Left lung (tissue), 14 donors: ENCODE measurements around the gene IL17D. TPM values are rescaled to one million over a fixed set of nuclear protein-coding genes. Genes with fewer than 3 reads are reported as not detected.

ENCODE experiments used
- ATAC-seq: fragments of 200-7000 bp; cut with Tn5 transposase; one replicate; pipeline ENCODE4 v1.9.1; 2020; ENCODE audit warnings: moderate library complexity
- DNase-seq, 4 donors: peaks; one replicate each; pipeline ENCODE4 v3.0.0-alpha.2; 2013 to 2020
- H3K27ac ChIP-seq, 2 donors: fragments of 200-600 bp; sonication (generic) in 1 of 2; one replicate each; pipeline versions ENCODE4 v1.5.0 to v1.8.0; 2020 to 2021
- H3K27me3 ChIP-seq, 2 donors: fragments of 200-600 bp; sonication (generic) in 1 of 2; one replicate each; pipeline versions ENCODE4 v1.5.0 to v1.8.0; 2020 to 2021
- H3K36me3 ChIP-seq, 2 donors: fragments of 200-600 bp; sonication (generic) in 1 of 2; one replicate each; pipeline versions ENCODE4 v1.5.0 to v1.8.0; 2020 to 2021
- H3K4me1 ChIP-seq, 2 donors: fragments of 200-600 bp; one replicate each; pipeline ENCODE4 v1.8.0; 2021
- H3K4me3 ChIP-seq, 2 donors: fragments of 200-600 bp; sonication (generic) in 1 of 2; one replicate each; pipeline versions ENCODE4 v1.5.0 to v1.8.0; 2020 to 2021; ENCODE audit warnings: mild to moderate bottlenecking in 1 of 2
- H3K9me3 ChIP-seq, 2 donors: fragments of 200-600 bp; sonication (generic) in 1 of 2; one replicate each; pipeline versions ENCODE4 v1.5.0 to v1.8.0; 2020 to 2021
- intact Hi-C, 2 donors: fragments of 100-400 bp; cut with DNase I; formaldehyde crosslinking; loops; one replicate each; pipeline versions ENCODE4 v1.11.2 to v1.14.2; 2022
- long read RNA-seq, 12 donors: library from polyadenylated mRNA in 2 of 12; unstranded in 2 of 12; transcript quantifications; one replicate each; pipeline ENCODE4 v2.0.0 and lab custom pipeline, GENCODE V29; 2019 to 2026
- polyA plus RNA-seq, 6 donors: library from polyadenylated mRNA; unstranded; fragments of 120-200 nt; gene quantifications; one replicate each; pipeline ENCODE4 v1.2.1, GENCODE V29; 2013; ENCODE audit not compliant: insufficient read length in 6 of 6
- total RNA-seq, 2 donors: library from RNA; stranded (reverse); fragmentation: NEBNext Ultra II Directional; extraction: Animal tissue kit (Norgen Biotek cat#: 25700); gene quantifications; one replicate each; pipeline ENCODE4 v1.2.1, GENCODE V29; 2021
- TF ChIP-seq, protein P1 (sequence below), 2 donors: fragments of 200-600 bp; sonication (generic) in 1 of 2; IDR thresholded peaks; one replicate each; pipeline versions ENCODE4 v1.5.0 to v1.8.0; 2021; ENCODE audit warnings: antibody characterized with exemption in 2 of 2
- donor health status: DM: no; HTN: yes; CAD: no.
- donor health status: DM: no; HTN: no; CAD: no.

Gene IL17D, protein sequence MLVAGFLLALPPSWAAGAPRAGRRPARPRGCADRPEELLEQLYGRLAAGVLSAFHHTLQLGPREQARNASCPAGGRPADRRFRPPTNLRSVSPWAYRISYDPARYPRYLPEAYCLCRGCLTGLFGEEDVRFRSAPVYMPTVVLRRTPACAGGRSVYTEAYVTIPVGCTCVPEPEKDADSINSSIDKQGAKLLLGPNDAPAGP
- 1 to 10 TPM; 1.1 to 3.6 TPM for total RNA-seq
- 10 to 100 TPM in 1 of 6 donors, 1 to 10 TPM in 5; 8.6 to 12.2 (median 9.2) TPM for polyA plus RNA-seq
- long read RNA-seq, donor 1, partial matches to known transcripts, result 21 of 34 reads
- long read RNA-seq, donor 1, other reads (novel, unspliced or antisense), result 13 of 34 reads
- long read RNA-seq, donor 2, result 0 reads
- long read RNA-seq, donor 3, partial matches to known transcripts, result 10 of 17 reads
- long read RNA-seq, donor 3, other reads (novel, unspliced or antisense), result 7 of 17 reads
- long read RNA-seq, donor 4, partial matches to known transcripts, result 1 of 1 reads
- long read RNA-seq, donor 4, other reads (novel, unspliced or antisense), result 0 of 1 reads
- long read RNA-seq, donor 5, result 0 reads
- long read RNA-seq, donor 6, result 0 reads
- long read RNA-seq, donor 7, result 0 reads
- long read RNA-seq, donor 8, result 0 reads
- long read RNA-seq, donor 9, result 0 reads
- long read RNA-seq, donor 10, partial matches to known transcripts, result 0 of 2 reads
- long read RNA-seq, donor 10, other reads (novel, unspliced or antisense), result 2 of 2 reads
- long read RNA-seq, donor 11, partial matches to known transcripts, result 49 of 57 reads
- long read RNA-seq, donor 11, other reads (novel, unspliced or antisense), result 8 of 57 reads
- long read RNA-seq, donor 12, result 0 reads

DNA sequence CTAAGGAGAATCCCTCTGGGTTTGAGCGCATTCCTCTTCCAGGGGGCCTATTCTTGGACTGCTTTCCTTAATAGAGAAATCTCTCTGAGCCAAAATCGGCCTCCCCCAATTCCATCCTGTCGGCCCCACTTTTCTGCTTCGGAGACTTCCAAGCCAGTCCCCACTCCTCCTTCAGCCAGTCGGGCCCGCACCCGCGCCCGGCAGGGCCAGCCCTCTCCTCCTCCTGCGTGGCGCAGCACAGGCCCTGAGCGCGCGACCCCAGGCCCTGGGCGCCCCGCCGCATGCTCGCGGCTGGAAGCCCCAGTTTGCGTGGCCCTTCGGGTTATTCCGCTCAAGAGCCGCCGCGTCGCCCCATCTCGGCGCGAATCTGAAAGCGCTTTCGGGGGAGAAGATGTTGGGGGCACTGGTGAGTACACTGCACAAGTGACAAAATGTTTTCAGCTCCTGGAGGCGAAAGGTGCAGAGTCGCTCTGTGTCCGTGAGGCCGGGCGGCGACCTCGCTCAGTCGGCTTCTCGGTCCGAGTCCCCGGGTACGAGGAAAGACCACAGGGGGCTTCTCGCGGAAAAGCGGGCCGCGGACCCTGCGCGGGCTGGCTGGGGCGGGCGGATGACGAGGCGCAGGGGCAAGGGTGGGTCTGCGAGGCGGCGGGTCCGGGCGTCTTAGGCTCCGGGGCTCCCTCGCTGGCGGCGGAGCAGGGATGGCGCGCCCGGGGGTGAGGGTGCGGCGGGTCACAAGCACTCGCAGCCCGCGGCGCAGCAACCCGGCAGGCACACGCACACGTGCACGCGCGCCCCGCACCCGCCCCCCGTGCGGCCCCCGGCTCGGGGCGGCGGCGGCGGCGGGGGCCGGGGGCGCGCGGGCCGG is at the start of gene IL17D:
Gene IL17D (plus strand): TSS at position 785 of the 865 bp plus-strand sequence. CDS start 303 bp downstream, outside the sequence.
- H3K9me3 ChIP-seq, result no peaks in the 10 kb centered on the region
- peak within 1 kb of the TSS; percentile 55 to 58 for H3K4me3 ChIP-seq
- H3K27ac ChIP-seq, result no peak within 1 kb of the TSS
- H3K36me3 ChIP-seq, result no peaks in the 10 kb centered on the region
- intact Hi-C loops, result no loop called here
- H3K4me1 ChIP-seq, result peaks cover 0 to 14% of the 10 kb centered on the region in 2 donors
- ATAC-seq (peak; percentile 40), DNase-seq (peak in 2 of 4 donors; percentile 39 to 82)
- H3K27me3 ChIP-seq, result peaks cover 6 to 39% of the 10 kb centered on the region in 2 donors
- TF ChIP-seq, protein P1, sequence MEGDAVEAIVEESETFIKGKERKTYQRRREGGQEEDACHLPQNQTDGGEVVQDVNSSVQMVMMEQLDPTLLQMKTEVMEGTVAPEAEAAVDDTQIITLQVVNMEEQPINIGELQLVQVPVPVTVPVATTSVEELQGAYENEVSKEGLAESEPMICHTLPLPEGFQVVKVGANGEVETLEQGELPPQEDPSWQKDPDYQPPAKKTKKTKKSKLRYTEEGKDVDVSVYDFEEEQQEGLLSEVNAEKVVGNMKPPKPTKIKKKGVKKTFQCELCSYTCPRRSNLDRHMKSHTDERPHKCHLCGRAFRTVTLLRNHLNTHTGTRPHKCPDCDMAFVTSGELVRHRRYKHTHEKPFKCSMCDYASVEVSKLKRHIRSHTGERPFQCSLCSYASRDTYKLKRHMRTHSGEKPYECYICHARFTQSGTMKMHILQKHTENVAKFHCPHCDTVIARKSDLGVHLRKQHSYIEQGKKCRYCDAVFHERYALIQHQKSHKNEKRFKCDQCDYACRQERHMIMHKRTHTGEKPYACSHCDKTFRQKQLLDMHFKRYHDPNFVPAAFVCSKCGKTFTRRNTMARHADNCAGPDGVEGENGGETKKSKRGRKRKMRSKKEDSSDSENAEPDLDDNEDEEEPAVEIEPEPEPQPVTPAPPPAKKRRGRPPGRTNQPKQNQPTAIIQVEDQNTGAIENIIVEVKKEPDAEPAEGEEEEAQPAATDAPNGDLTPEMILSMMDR (IDR thresholded peaks at IDR 0.05), result no peak

DNA sequence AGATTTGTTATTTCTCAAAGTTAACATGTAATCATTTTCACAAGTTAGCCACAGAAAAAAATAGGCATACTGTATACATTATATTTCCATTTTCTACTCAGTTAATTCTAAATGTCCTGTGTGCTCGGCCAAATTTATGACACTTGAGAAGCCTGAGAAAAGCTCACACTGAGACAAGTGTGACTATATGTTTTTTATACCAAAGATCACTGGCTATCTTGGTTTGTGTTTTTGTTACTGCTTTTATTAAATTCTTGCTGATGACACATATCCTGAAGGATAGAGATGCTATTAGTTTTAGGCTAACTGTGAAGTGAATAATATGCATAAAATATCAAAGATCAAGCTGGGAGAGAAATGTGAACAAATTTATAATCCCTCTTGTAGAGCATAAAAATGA is 49.3 kb upstream of the IL17D start:
- TF ChIP-seq, protein P1 (IDR thresholded peaks at IDR 0.05), result no peak
- no peak for DNase-seq
- ATAC-seq, result no peak
- Histone ChIP-seq H3K27me3 (no peaks in the 10 kb centered on the region), H3K4me3 (no peak overlapping the region), H3K4me1 (no peaks in the 10 kb centered on the region), H3K36me3 (peaks cover 0 to 4% of the 10 kb centered on the region in 2 donors), H3K9me3 (no peaks in the 10 kb centered on the region), H3K27ac (no peak overlapping the region)
- intact Hi-C loops, result no loop called here

DNA sequence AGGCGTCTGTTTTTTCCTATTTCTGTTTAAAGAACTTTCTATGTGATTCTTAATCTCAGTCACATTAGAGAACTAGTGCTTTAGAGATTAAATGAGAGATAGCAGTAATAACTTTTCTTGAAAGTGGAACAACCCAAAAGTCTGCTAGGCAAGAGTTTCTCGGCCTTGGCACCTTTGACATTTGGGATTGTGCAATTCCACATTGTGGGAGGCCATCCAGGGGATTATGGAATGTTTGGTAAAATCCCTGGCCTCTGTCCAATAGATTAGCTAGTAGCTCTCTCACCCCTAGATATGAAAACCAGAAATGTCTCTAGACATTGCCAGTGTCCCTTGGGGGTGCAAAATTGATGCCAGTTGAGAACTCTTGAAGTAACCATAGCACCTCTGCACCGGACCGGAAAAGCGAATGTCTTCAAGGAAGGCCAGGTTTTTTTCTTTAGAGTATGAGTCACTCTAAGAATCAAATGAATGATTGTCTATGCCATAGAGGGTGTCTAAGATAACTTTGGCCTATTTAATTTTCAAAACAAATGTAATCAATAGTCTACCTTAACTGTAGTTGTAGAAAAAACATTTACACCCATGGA is 45.0 kb upstream of the IL17D start:
- no peak for DNase-seq
- H3K27me3 ChIP-seq, result no peaks in the 10 kb centered on the region
- intact Hi-C loops, result no loop called here
- TF ChIP-seq, protein P1 (IDR thresholded peaks at IDR 0.05), result no peak
- H3K36me3 ChIP-seq, result peaks cover 0 to 11% of the 10 kb centered on the region in 2 donors
- ATAC-seq, result no peak
- H3K27ac ChIP-seq, result no peak overlapping the region
- H3K9me3 ChIP-seq, result no peaks in the 10 kb centered on the region
- H3K4me1 ChIP-seq, result no peaks in the 10 kb centered on the region
- no peak overlapping the region for H3K4me3 ChIP-seq

DNA sequence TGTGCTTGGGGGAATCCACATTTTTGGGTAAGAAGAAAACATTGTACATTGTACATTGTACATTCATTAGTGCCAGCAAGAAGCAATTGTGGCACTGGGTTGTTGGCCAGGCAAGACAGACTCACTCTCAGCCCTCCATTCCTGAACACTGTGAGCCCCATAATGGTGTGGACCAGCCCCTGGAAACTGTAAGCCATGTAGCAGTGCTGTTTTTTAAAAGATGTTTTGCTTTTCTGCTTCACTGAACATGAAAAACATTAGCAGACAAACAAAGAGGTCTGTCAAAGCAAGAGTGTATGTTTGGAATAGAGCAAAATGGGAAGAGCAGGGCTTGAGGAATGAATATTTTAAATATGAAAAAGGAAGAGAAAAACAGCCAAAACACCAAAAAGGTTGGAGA is 39.1 kb upstream of the IL17D start:
- peaks cover 0 to 20% of the 10 kb centered on the region in 2 donors for H3K36me3 ChIP-seq
- DNase-seq, result no peak
- TF ChIP-seq, protein P1 (IDR thresholded peaks at IDR 0.05), result no peak
- no peak for ATAC-seq
- H3K9me3 ChIP-seq, result no peaks in the 10 kb centered on the region
- H3K27me3 ChIP-seq, result no peaks in the 10 kb centered on the region
- no peaks in the 10 kb centered on the region for H3K4me1 ChIP-seq
- H3K4me3 ChIP-seq, result no peak overlapping the region
- intact Hi-C loops, result no loop called here
- no peak overlapping the region for H3K27ac ChIP-seq
